ENCODE measurements around the gene GTF2IRD1. TPM values are rescaled to one million over a fixed set of nuclear protein-coding genes. Genes with fewer than 3 reads are reported as not detected.

The GTF2IRD1 gene
- total RNA-seq, 1 experiment from 2014 or later: 42.9 TPM

DNA sequence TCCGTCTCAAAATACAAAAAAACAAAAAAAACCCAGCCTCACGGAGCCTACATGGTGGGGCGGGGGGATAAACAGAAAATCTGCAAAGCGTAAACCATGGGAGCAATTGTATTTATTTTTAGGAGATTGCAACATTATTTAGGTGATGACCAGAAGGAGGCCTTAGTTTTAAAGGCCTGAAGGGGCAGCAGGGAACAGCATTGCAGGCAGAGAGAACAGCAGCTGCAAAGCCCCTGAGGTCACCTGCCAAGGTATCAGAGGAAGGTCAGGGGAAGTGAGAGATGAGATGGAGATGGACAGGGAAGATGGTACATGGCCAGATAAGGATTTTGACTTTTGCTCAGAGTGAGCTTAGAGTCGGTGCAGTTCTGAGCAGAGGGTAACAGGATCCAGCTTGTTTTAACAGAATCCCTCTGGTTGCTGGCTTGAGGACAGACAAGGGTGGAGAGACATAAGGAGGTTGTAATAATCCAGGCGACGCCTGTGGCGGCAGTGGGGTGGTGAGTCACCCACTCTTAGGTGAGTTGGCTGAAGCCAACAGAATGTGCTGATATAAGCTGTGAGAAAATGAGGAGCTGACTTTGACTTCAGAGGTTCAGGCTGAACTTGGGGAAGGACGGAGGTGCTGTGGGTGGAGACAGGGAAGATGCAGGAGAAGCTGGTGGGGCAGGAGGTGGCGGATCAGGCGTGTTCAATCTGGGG is 121.5 kb downstream of the GTF2IRD1 start:
- H3K27me3 Mint-ChIP-seq (ENCODE audit: low read depth): no peaks in the 10 kb centered on the region
- H3K27ac Mint-ChIP-seq: peak overlapping the region; percentile 15
- H3K4me1 Mint-ChIP-seq: peaks cover 2% of the 10 kb centered on the region; the same call in 1 of the 2 replicates

More for the DNA sequence above, 121.5 kb downstream of the GTF2IRD1 start:
- no peak for DNase-seq (ENCODE audit: low spot score)
- Mint-ChIP-seq H3K4me3 (no peak overlapping the region), H3K36me3 (peaks cover 12% of the 10 kb centered on the region), H3K9me3 (no peaks in the 10 kb centered on the region)
- ChIA-PET CTCF (interaction anchor here (0.6 to 1.1 kb wide), 2 partner anchors 9 to 52 kb away, joined by 4 to 7 read pairs; no protein-coding TSS in a partner anchor), POLR2A (no interaction called here)
- TF ChIP-seq, protein P1, sequence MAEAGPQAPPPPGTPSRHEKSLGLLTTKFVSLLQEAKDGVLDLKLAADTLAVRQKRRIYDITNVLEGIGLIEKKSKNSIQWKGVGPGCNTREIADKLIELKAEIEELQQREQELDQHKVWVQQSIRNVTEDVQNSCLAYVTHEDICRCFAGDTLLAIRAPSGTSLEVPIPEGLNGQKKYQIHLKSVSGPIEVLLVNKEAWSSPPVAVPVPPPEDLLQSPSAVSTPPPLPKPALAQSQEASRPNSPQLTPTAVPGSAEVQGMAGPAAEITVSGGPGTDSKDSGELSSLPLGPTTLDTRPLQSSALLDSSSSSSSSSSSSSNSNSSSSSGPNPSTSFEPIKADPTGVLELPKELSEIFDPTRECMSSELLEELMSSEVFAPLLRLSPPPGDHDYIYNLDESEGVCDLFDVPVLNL (CRISPR knock-in tag; IDR thresholded peaks at IDR 0.05; ENCODE audit: borderline replicate concordance, low read depth): no peak
- TF ChIP-seq GABPB1 (CRISPR knock-in tag; IDR thresholded peaks at IDR 0.05) (no peak), OVOL2 (CRISPR knock-in tag; IDR thresholded peaks at IDR 0.05; ENCODE audit: borderline replicate concordance) (no peak), TCF7 (CRISPR knock-in tag; IDR thresholded peaks at IDR 0.05; ENCODE audit: low read depth) (no peak), SOX15 (CRISPR knock-in tag; IDR thresholded peaks at IDR 0.05) (no peak), NR2C2 (CRISPR knock-in tag; IDR thresholded peaks at IDR 0.05) (no peak), ESRRA (CRISPR knock-in tag; IDR thresholded peaks at IDR 0.05; ENCODE audit: borderline replicate concordance) (no peak), IRF2 (CRISPR knock-in tag; IDR thresholded peaks at IDR 0.05; ENCODE audit: borderline replicate concordance, low read depth) (no peak)
- TF ChIP-seq, protein P2, sequence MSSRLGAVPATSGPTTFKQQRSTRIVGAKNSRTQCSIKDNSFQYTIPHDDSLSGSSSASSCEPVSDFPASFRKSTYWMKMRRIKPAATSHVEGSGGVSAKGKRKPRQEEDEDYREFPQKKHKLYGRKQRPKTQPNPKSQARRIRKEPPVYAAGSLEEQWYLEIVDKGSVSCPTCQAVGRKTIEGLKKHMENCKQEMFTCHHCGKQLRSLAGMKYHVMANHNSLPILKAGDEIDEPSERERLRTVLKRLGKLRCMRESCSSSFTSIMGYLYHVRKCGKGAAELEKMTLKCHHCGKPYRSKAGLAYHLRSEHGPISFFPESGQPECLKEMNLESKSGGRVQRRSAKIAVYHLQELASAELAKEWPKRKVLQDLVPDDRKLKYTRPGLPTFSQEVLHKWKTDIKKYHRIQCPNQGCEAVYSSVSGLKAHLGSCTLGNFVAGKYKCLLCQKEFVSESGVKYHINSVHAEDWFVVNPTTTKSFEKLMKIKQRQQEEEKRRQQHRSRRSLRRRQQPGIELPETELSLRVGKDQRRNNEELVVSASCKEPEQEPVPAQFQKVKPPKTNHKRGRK (CRISPR knock-in tag; IDR thresholded peaks at IDR 0.05; ENCODE audit: borderline replicate concordance): no peak
- TF ChIP-seq, protein P3, sequence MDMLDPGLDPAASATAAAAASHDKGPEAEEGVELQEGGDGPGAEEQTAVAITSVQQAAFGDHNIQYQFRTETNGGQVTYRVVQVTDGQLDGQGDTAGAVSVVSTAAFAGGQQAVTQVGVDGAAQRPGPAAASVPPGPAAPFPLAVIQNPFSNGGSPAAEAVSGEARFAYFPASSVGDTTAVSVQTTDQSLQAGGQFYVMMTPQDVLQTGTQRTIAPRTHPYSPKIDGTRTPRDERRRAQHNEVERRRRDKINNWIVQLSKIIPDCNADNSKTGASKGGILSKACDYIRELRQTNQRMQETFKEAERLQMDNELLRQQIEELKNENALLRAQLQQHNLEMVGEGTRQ (CRISPR knock-in tag; IDR thresholded peaks at IDR 0.05): no peak
- TF ChIP-seq, protein P4, sequence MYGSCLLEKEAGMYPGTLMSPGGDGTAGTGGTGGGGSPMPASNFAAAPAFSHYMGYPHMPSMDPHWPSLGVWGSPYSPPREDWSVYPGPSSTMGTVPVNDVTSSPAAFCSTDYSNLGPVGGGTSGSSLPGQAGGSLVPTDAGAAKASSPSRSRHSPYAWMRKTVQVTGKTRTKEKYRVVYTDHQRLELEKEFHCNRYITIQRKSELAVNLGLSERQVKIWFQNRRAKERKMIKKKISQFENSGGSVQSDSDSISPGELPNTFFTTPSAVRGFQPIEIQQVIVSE (CRISPR knock-in tag; IDR thresholded peaks at IDR 0.05; ENCODE audit: borderline replicate concordance): no peak
- TF ChIP-seq, protein P5, sequence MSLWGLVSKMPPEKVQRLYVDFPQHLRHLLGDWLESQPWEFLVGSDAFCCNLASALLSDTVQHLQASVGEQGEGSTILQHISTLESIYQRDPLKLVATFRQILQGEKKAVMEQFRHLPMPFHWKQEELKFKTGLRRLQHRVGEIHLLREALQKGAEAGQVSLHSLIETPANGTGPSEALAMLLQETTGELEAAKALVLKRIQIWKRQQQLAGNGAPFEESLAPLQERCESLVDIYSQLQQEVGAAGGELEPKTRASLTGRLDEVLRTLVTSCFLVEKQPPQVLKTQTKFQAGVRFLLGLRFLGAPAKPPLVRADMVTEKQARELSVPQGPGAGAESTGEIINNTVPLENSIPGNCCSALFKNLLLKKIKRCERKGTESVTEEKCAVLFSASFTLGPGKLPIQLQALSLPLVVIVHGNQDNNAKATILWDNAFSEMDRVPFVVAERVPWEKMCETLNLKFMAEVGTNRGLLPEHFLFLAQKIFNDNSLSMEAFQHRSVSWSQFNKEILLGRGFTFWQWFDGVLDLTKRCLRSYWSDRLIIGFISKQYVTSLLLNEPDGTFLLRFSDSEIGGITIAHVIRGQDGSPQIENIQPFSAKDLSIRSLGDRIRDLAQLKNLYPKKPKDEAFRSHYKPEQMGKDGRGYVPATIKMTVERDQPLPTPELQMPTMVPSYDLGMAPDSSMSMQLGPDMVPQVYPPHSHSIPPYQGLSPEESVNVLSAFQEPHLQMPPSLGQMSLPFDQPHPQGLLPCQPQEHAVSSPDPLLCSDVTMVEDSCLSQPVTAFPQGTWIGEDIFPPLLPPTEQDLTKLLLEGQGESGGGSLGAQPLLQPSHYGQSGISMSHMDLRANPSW (CRISPR knock-in tag; conservative IDR thresholded peaks at IDR 0.05; ENCODE audit: low read depth): no peak
- TF ChIP-seq, protein P6, sequence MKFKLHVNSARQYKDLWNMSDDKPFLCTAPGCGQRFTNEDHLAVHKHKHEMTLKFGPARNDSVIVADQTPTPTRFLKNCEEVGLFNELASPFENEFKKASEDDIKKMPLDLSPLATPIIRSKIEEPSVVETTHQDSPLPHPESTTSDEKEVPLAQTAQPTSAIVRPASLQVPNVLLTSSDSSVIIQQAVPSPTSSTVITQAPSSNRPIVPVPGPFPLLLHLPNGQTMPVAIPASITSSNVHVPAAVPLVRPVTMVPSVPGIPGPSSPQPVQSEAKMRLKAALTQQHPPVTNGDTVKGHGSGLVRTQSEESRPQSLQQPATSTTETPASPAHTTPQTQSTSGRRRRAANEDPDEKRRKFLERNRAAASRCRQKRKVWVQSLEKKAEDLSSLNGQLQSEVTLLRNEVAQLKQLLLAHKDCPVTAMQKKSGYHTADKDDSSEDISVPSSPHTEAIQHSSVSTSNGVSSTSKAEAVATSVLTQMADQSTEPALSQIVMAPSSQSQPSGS (CRISPR knock-in tag; IDR thresholded peaks at IDR 0.05; ENCODE audit: borderline replicate concordance, low read depth): no peak
- TF ChIP-seq, protein P7, sequence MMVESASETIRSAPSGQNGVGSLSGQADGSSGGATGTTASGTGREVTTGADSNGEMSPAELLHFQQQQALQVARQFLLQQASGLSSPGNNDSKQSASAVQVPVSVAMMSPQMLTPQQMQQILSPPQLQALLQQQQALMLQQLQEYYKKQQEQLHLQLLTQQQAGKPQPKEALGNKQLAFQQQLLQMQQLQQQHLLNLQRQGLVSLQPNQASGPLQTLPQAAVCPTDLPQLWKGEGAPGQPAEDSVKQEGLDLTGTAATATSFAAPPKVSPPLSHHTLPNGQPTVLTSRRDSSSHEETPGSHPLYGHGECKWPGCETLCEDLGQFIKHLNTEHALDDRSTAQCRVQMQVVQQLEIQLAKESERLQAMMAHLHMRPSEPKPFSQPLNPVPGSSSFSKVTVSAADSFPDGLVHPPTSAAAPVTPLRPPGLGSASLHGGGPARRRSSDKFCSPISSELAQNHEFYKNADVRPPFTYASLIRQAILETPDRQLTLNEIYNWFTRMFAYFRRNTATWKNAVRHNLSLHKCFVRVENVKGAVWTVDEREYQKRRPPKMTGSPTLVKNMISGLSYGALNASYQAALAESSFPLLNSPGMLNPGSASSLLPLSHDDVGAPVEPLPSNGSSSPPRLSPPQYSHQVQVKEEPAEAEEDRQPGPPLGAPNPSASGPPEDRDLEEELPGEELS (CRISPR knock-in tag; IDR thresholded peaks at IDR 0.05): no peak
- ATAC-seq: no peak
